HG03196 (cell line): Measurements from ENCODE around the gene C19orf53.
A peak's percentile ranks its signal among the peaks of the same experiment; 100 is the strongest.

Source experiments
- ATAC-seq: cut with Tn5 transposase; IDR thresholded peaks from one replicate; pipeline ENCODE4 v1.9.1; 2021; ENCODE audit not compliant: unreplicated experiment

Gene C19orf53

GRCh38 chr19:13795595-13796300, 21.5 kb downstream of the C19orf53 start:
- peak; percentile 33 for ATAC-seq

DNA sequence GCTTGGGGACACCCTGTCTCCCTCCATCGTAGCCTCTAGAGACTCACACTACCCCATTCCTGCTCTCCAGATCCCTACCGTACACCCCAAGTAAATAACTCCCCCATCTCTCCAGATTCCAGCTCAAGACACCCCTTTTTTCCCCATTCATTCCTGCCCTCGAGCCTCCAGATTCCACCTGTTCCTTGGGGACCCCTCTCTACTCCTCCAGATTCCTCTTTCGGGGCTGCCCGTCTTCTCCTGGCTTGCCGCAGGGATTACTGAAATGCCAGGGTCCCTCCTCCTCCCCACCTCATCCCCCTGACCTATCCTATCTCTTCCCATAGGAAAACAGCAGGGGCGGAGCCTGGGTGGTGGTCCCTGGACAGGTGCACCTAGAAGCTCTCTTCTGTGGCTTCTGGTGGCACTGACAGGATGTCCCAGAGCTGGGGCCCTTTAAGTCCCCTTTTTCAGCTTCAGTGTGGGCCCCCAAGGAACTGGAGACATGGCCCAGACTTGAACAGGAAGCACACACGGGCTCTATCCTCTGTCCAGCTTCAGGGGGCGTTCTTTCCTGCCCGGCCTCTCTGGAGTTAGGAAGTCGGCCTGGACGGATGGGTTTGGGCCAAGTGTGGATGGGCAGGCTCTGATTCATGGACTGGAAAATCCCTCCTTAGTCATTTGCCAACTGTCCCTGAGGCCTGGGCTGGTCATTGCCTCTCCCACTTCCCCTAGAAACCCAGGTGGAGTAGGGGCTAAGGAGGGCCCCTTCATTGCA, 22.2 kb downstream of the C19orf53 start:
- ATAC-seq: no peak

GRCh38 chr19:13797058-13797440, 22.8 kb downstream of the C19orf53 start:
- no peak for ATAC-seq

DNA sequence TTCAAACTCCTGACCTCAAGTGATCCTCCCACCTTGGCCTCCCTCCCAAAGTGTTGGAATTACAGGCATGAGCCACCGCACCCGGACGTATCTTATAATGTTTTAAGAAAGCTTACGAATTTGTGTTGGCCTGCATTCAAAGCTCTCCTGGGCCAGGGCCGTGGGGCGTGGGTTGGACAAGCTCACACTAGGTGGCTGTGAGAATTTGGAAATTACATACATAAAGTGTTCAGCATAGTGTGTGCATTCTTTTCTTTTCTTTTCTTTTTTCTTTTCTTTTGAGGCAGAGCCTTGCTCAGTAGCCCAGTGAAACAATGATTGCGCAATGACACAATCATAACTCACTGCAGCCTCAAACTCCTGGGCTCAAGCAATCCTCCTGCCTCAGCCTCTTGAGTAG, 23.6 kb downstream of the C19orf53 start:
- no peak for ATAC-seq

GRCh38 chr19:13799669-13800068, 25.4 kb downstream of the C19orf53 start:
- no peak for ATAC-seq

DNA sequence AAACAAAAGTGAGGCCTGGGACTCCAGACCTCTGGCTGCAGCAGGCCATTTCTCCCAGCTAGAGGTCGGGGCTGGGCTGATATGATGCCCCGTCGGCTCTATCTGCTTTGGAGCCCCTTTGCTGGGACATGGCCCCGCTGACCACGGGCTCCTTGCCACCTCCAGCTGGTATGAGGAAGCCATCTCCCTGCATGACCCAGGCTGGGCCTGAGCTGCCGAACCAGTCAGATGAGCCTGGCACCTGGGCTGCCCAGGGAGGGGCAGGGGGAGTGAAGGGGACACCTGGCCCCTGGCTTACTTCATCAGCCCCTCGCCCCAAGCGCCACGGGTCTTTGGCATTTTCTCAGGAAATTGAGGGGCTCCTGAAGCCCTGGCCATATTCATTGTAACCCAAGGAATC, 28.8 kb downstream of the C19orf53 start:
- no peak for ATAC-seq

GRCh38 chr19:13804830-13805683, 30.8 kb downstream of the C19orf53 start:
- ATAC-seq: no peak

- ATAC-seq: no peak
These were observed 32.5 kb downstream of the C19orf53 start for GRCh38 chr19:13806728-13807127.

GRCh38 chr19:13807421-13808021, 33.3 kb downstream of the C19orf53 start:
- no peak for ATAC-seq

DNA sequence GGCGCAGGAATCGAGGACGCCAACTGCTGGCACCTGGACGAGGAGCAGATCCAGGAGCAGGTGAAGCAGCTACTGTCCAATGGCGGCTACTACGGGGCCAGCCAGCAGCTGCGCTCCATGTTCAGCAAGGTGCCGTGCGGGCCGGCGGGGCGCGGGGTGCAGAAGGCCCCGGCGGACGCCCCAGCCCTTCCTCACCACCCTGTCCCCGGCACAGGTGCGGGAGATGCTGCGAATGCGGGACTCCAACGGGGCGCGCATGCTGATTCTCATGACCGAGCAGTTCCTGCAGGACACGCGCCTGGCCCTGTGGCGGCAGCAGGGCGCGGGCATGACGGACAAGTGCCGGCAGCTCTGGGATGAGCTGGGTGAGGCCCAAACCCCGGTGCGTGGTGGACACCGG, 34.6 kb downstream of the C19orf53 start:
- ATAC-seq: no peak

- ATAC-seq: no peak
These were observed 38.3 kb downstream of the C19orf53 start for GRCh38 chr19:13812544-13812943.

DNA sequence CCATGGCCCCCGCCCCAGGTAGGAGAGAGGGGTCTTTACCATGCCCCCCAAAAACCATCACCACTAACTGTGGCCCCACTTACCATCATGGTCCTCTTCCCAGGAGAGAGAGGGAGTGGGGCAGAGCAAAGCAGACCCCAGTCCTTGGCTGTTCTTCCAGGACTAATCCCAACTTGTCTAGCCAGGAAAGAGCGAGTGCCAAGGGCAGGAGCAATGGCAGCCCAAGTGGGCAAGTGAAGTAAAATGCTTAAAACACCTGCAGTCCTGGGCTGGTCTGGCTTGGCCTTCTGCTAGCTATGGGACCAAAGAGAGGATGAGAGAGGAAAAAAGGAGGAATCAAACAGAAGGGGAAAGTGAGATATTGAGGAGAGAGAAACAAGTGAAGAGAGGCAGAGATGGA, 38.9 kb downstream of the C19orf53 start:
- no peak for ATAC-seq

- ATAC-seq: no peak
These were observed 40.3 kb downstream of the C19orf53 start for GRCh38 chr19:13814550-13814949.

GRCh38 chr19:13817018-13817614, 42.9 kb downstream of the C19orf53 start:
- no peak for ATAC-seq

DNA sequence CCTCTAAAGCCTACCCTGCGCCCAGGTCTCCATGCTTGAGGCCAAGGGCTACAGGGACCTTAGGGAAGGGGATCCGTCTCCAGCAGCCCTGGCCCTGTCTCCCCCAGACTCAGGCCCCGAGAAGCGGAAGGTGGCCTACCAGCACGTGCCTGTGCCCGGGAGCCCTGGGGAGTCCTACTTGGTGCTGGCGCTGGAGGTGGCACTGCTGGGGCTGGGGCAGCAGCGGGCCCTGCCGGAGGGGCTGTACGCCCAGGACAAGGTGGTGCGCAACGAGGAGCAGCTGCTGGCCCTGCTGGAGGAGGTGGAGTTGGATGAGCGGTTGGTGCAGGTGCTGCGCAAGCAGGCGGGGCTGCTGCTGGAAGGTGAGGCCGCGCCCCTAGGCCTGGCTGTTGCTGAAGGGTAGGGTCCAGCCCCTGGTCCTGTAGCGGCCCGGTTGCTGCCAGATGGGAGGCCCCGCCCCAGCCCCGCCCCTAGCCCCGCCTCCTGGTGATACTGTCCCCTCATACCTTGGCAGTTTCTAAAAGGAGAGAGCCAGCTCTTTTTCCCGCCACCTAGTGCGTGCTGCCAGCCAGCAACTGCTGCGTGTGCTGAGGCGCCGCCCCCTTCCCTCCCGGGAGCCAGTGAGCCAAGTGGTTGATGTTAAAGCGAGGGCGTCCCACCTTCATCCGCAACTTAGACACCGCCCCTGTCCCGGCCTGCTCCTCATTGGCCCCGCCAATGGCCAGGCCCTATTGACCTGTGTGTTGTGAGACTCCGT, 43.5 kb downstream of the C19orf53 start:
- ATAC-seq: no peak

GRCh38 chr19:13819238-13819637, 45.0 kb downstream of the C19orf53 start:
- ATAC-seq: no peak

GRCh38 chr19:13821292-13821691, 47.0 kb downstream of the C19orf53 start:
- ATAC-seq: no peak

DNA sequence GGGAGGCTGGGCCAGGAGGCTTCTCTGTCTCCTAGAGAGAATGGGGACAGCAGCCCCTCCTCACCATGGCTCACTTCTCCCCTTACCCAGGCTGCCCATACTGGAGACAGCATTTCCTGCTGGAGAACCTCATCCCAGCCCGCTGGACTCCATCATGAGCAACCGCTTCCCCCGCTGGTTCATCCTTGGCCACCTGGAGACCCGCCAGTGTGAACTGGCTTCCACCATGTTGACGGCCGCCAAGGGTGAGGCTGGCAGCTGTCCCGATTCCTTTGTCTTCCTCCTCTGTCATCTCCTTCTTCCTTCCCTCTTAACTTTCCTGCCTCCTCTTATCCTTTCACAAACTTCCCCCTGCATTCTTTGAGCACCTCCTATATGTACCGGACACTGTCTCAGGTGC, 49.0 kb downstream of the C19orf53 start:
- no peak for ATAC-seq

DNA sequence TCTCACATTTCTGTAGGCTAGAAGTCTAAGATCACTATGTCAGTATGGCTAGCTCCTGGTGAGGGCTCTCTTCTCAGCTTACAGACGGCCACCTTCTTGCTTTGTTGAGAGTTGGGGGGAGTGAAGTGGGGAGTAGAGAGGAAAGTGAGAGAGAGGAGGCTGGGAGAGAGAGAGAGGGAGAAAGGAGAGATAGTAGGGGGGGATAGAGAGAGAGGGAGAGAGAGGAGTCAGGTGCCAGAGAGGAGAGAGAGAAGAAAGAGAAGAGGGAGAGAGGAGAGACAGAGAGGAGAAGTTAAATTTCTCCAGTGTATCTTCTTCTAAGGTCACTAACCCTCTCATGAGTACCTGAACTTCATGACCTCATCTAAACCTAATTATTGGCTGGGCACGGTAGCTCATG, 49.6 kb downstream of the C19orf53 start:
- ATAC-seq: no peak

GRCh38 chr19:13824703-13825102, 50.4 kb downstream of the C19orf53 start:
- no peak for ATAC-seq
